ENCODE measurements around the gene WAC. TPM values are rescaled to one million over a fixed set of nuclear protein-coding genes. Genes with fewer than 3 reads are reported as not detected.

The WAC gene
- total RNA-seq, 4 donors from 2014 or later, result 102 to 191 (median 124) TPM

DNA sequence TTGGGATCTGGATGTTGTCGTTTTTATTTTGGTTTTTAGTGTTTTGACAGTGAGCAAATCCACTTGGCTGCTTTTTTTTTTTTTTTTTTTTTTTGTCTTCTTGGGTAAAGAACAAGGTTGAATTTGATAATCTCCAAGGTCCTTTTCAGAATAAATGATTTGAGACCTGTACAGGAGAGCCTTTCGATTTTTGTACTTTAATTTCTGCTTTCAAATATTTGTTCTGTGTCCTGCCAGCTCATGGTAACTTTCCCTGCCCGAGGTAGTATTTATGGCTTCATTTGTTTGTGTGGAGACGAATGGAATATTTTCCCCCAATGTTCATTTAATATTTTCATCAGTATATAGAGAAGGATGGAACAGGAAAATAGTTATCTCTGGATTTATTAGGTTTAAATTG, 19.9 kb downstream of the WAC start:
- TF ChIP-seq, protein P1, sequence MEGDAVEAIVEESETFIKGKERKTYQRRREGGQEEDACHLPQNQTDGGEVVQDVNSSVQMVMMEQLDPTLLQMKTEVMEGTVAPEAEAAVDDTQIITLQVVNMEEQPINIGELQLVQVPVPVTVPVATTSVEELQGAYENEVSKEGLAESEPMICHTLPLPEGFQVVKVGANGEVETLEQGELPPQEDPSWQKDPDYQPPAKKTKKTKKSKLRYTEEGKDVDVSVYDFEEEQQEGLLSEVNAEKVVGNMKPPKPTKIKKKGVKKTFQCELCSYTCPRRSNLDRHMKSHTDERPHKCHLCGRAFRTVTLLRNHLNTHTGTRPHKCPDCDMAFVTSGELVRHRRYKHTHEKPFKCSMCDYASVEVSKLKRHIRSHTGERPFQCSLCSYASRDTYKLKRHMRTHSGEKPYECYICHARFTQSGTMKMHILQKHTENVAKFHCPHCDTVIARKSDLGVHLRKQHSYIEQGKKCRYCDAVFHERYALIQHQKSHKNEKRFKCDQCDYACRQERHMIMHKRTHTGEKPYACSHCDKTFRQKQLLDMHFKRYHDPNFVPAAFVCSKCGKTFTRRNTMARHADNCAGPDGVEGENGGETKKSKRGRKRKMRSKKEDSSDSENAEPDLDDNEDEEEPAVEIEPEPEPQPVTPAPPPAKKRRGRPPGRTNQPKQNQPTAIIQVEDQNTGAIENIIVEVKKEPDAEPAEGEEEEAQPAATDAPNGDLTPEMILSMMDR (IDR thresholded peaks at IDR 0.05; ENCODE audit: low read depth), result no peak

DNA sequence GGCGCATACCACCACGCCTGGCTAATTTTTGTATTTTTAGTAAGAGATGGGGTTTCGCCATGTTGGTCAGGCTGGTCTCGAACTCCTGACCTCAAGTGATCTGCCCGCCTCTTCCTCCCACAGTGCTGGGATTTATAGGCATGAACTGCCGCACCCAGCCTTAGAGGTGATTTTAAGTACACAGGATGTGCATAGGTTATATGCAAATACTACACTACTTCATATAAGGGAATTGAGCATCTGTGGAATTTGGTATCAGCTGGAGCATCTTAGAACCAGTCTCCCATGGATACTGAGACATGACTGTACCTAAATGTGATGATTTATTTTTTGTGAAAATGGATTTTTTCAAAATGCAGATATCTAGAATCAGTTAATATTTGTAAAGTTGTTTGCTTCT, 21.1 kb downstream of the WAC start:
- TF ChIP-seq, protein P1 (IDR thresholded peaks at IDR 0.05; ENCODE audit: low read depth), result no peak

DNA sequence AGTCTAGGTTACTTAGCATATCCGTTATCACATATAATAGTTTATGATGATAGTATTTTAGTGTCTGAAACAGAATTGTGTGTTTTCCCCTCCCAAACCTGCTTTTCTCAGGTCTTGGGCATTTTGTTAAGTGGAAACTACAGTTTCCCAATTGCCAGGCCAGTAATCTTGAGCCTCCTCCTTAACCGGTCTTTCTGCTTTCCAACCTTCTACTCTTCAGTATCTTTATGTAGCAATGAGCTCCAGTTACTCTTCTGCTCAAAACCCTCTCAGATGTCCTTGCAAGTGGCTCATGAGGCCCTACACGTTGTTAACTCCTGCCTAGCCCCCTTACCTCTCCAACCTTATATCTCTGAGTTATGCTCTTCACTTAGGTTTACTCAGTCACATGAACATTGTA, 22.0 kb downstream of the WAC start:
- TF ChIP-seq, protein P1 (IDR thresholded peaks at IDR 0.05; ENCODE audit: low read depth), result no peak

DNA sequence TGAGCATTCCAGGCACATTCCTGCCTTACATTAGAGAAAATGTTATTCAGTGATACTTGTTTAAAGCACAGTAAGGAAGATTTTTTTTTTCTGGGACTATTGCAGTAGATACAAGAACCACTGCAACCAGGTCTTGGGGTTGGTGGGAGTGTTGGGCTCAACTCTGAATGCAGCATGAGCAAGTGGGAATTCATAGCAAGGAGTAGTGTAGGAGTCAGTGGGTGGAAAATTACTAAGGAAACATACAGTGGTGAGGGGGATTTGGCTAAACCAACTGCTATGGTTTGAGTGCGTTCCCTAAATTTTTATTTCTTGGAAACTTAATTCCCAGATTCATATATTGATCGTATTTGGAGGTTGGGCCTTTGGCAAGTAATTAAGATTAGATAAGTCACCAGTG, 22.4 kb downstream of the WAC start:
- TF ChIP-seq, protein P1 (IDR thresholded peaks at IDR 0.05; ENCODE audit: low read depth), result no peak

DNA sequence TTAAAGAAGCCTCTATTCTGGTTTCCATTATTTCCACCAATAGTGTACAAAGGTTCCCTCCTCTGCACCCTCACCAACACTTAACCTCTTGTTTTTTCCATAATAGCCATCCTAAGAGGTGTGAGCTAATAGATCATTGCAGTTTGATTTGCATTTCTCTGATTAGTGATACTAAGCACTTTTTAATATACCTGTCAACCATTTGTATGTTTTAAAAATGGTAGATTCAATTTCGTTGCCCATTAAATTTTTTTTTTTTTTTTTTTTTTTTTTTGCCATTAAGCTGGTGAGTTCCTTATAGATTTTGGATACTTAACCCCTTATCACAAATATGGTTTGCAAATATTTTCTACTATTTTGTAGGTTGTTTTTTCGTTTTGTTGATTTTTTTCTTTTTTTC, 23.2 kb downstream of the WAC start:
- TF ChIP-seq, protein P1 (IDR thresholded peaks at IDR 0.05; ENCODE audit: low read depth), result no peak

DNA sequence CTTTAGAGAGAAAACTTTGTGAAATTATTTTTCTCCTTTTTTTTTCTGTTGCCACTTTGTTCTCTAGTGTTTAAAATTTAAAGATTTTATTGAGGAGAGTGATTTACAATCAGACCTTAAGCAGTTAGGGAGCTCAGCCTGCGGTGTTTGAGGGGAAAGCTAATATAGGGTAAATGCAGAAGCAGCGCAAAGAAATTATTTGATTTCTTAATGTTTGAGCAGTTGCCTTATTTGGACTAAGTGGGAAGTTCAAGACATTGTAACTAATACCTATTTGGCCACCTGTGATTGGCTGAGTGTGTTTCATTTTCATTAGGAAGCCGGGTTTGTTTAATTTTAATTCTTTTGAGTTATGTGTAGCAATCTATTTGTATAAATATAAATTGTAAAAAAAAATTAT, 25.3 kb downstream of the WAC start:
- TF ChIP-seq, protein P1 (IDR thresholded peaks at IDR 0.05; ENCODE audit: low read depth), result no peak

DNA sequence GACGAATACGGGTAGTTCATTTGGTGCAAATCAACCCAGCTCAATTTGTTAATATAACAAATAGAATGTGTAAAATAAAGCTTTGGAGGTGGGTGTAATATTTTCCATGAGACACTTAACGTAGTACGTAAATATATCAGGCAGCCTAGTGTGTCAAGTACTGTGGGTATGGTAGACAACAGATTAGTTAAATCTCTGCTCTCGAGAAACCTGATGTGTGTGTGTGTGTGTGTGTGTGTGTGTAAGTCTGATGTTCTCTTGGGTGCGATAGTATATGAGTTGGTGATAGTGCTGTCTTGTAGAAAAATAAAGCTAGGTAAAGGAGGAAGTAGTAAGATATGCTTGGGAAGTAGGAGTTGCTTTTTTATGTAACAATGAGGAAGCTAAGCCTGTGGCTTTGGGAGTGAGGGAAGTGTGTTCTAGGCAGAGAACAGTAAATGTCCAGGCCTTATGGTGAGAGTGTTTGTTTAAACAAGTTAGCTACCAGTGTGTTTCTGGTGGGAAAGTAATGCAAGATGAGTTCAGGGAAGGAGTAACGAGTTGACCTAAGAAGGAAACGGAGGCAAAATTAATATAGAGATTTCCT, 26.1 kb downstream of the WAC start:
- TF ChIP-seq, protein P1 (IDR thresholded peaks at IDR 0.05; ENCODE audit: low read depth), result no peak
